GM12892 (cell line): Measurements from ENCODE around the gene CBFA2T2.

Experiments used
- POLR2A ChIP-seq: IDR thresholded peaks from 2 replicates; pipeline ENCODE4 v1.6.1; 2011; ENCODE audit warnings: low read depth, low read length, control low read depth
- POLR2AphosphoS5 ChIP-seq: IDR thresholded peaks from 2 replicates; pipeline ENCODE4 v1.6.1; 2011; ENCODE audit warnings: low read depth, low read length, control low read depth
- TAF1 ChIP-seq: IDR thresholded peaks from 2 replicates; pipeline ENCODE4 v1.6.1; 2011; ENCODE audit warnings: low read depth, mild to moderate bottlenecking, control low read depth, low read length, borderline replicate concordance

DNA sequence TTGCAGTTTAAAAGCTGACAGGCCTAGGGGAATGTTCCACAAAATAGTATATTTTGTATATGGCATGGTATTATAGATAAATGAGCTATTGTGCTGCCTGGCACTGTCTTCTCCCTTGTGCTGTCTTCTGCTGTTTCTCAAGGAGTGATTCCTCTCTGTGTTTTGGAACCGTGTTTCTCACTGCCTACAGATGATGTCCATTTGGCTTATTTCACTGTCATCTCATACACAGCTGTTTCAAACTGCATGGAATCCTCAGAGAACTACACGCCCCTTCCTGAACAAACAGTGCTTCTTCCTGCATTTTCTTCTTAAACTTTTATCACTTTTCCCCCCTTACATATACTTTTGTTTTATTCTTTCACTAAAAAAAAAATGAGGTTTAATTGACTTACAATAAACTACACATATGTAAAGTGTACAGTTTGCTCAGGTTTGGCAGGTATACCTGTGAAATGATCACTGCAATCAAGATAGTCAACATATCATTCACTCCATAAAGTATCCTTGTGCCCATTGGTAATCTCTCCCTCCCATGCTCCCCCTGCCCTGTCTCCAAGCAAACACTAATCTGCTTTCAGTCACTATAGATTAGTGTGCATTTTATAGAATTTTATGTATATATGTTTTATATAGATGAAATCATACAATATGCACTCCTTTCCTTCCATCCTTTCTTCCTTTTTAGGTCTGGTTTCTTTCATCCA lies 43.0 kb downstream of the CBFA2T2 start:
- no peak for TF ChIP-seq POLR2A
- no peak for TF ChIP-seq TAF1
- TF ChIP-seq POLR2AphosphoS5 = no peak
